Stimulated activated CD4-positive, alpha-beta T cell treated with anti-CD3 and anti-CD28 coated beads, Interleukin-1b, Interleukin-23, amount 100 ng/mL, for 24 hours (primary cell): ENCODE results near the gene LHFPL3.
"Not testable (repeated sequence)": the region's sequence is repeated elsewhere in the genome, so short reads cannot be mapped to it uniquely, and the experiment has no call there.

Experiments used
- DNase-seq, 4 experiments: peaks; one replicate each; pipeline ENCODE4 v3.0.0-alpha.2; 2020; ENCODE audit warnings: low read depth in 4 of 4, low spot score in 1 of 4

LHFPL3 gene

GRCh38 chr7:104584620-104585019 is 256.2 kb downstream of the LHFPL3 start:
- DNase-seq: no peak

GRCh38 chr7:104595591-104595990 is 267.2 kb downstream of the LHFPL3 start:
- DNase-seq: not testable (repeated sequence)

GRCh38 chr7:104603957-104604356 is 275.6 kb downstream of the LHFPL3 start:
- no peak for DNase-seq

- DNase-seq: no peak
Measured at GRCh38 chr7:104604706-104605105, 276.3 kb downstream of the LHFPL3 start.

- DNase-seq: no peak
Measured at GRCh38 chr7:104621321-104621720, 292.9 kb downstream of the LHFPL3 start.

- DNase-seq: no peak
Measured at GRCh38 chr7:104625956-104626355, 297.6 kb downstream of the LHFPL3 start.

GRCh38 chr7:104627516-104627915 is 299.1 kb downstream of the LHFPL3 start:
- DNase-seq: no peak

- DNase-seq: no peak
Measured at GRCh38 chr7:104628017-104628416, 299.6 kb downstream of the LHFPL3 start.

- DNase-seq: no peak
Measured at GRCh38 chr7:104629408-104629807, 301.0 kb downstream of the LHFPL3 start.

GRCh38 chr7:104640506-104640905 is 312.1 kb downstream of the LHFPL3 start:
- no peak for DNase-seq

- DNase-seq: no peak
Measured at GRCh38 chr7:104642560-104642959, 314.2 kb downstream of the LHFPL3 start.

- DNase-seq: no peak
Measured at GRCh38 chr7:104643587-104644217, 315.3 kb downstream of the LHFPL3 start.

GRCh38 chr7:104650991-104651640 is 322.7 kb downstream of the LHFPL3 start:
- no peak for DNase-seq

GRCh38 chr7:104652434-104652833 is 324.0 kb downstream of the LHFPL3 start:
- no peak for DNase-seq

- DNase-seq: no peak
Measured at GRCh38 chr7:104652865-104653264, 324.5 kb downstream of the LHFPL3 start.

- DNase-seq: no peak
Measured at GRCh38 chr7:104653825-104654401, 325.5 kb downstream of the LHFPL3 start.

GRCh38 chr7:104655592-104655991 is 327.2 kb downstream of the LHFPL3 start:
- DNase-seq: no peak

- no peak for DNase-seq
Measured at GRCh38 chr7:104656467-104656866, 328.1 kb downstream of the LHFPL3 start.

- DNase-seq: no peak
Measured at GRCh38 chr7:104657134-104657533, 328.7 kb downstream of the LHFPL3 start.

GRCh38 chr7:104661575-104661974 is 333.2 kb downstream of the LHFPL3 start:
- DNase-seq: no peak

- no peak for DNase-seq
Measured at GRCh38 chr7:104664648-104665047, 336.2 kb downstream of the LHFPL3 start.

- no peak for DNase-seq
Measured at GRCh38 chr7:104677587-104677986, 349.2 kb downstream of the LHFPL3 start.

GRCh38 chr7:104679085-104679484 is 350.7 kb downstream of the LHFPL3 start:
- no peak for DNase-seq
